K562 (cell line): ENCODE measurements around the gene EP300. TPM values are rescaled to one million over a fixed set of nuclear protein-coding genes. Genes with fewer than 3 reads are reported as not detected.
"Not testable (repeated sequence)": the region's sequence is repeated elsewhere in the genome, so short reads cannot be mapped to it uniquely, and the experiment has no call there.

ENCODE experiments used
- ATAC-seq: fragments of 200-7000 bp; cut with Tn5 transposase; 3 replicates; pipeline ENCODE4 v1.9.1; 2020; ENCODE audit warnings: moderate library complexity
- BruUV-seq: library from RNA; stranded (reverse); fragments of 400-500 nt; replicated peaks from 2 replicates; lab custom pipeline; 2021; lab: Mats Ljungman, UMichigan
- CTCF ChIA-PET: fragments of 300-600 bp; formaldehyde crosslinking; extraction: SDS; loops from one replicate; lab custom pipeline; 2021; ENCODE audit warnings: low intra/inter-chr PET ratio; lab: Yijun Ruan, JAX
- POLR2A ChIA-PET: fragments of 300-600, 350-650 bp; sonication (Branson Sonifier 250); formaldehyde crosslinking; extraction: SDS; loops from one replicate; lab custom pipeline; 2021; ENCODE audit warnings: antibody characterized with exemption, inconsistent platforms; lab: Yijun Ruan, JAX
- DNase-seq, 4 experiments: peaks; one replicate each; pipeline versions ENCODE4 v3.0.0 to v3.0.0-alpha.2; 2011 to 2018; ENCODE audit warnings: low spot score in 3 of 4, mixed read lengths in 3 of 4; ENCODE audit errors: extremely low read depth in 1 of 4
- FAIRE-seq: peaks from 2 replicates; lab custom pipeline; 2011; peaks lifted over from hg19 to GRCh38; lab: Jason Lieb, UNC
- H2AFZ ChIP-seq: 2 replicates; pipeline ENCODE4 v1.6.0; 2011; ENCODE audit warnings: low read depth, low read length, control low read depth, inconsistent platforms
- H3K27ac ChIP-seq: fragments of 200-600 bp; 3 replicates; pipeline ENCODE4 v1.8.0; 2011; ENCODE audit warnings: low read depth, mild to moderate bottlenecking, control low read depth, inconsistent platforms, low read length, moderate library complexity, mixed read lengths; ENCODE audit errors: extremely low read depth
- H3K27me3 ChIP-seq, 2 experiments: fragments of 300-600 bp in 1 of 2; 2 replicates in 1 of 2; 3 replicates in 1 of 2; pipeline versions ENCODE4 v1.6.0 to v1.8.0; 2011; ENCODE audit warnings: inconsistent platforms in 2 of 2, low read length in 2 of 2, mild to moderate bottlenecking in 1 of 2, mixed read lengths in 1 of 2, moderate library complexity in 1 of 2; ENCODE audit not compliant: control insufficient read depth in 2 of 2, insufficient read depth in 2 of 2
- H3K36me3 ChIP-seq: fragments of 300-600 bp; 3 replicates; pipeline ENCODE4 v1.8.0; 2011; ENCODE audit warnings: mild to moderate bottlenecking, low read length, inconsistent platforms; ENCODE audit not compliant: control insufficient read depth, insufficient read depth
- H3K4me1 ChIP-seq, 2 experiments: fragments of 200-600 bp in 1 of 2; replicated peaks in 1 of 2; 2 replicates in 1 of 2; 3 replicates in 1 of 2; pipeline versions ENCODE4 v1.5.1 to v1.8.0; 2011; ENCODE audit warnings: inconsistent platforms in 2 of 2, low read length in 2 of 2, mild to moderate bottlenecking in 1 of 2, mixed read lengths in 1 of 2, moderate library complexity in 1 of 2; ENCODE audit not compliant: control insufficient read depth in 2 of 2, insufficient read depth in 2 of 2
- H3K4me2 ChIP-seq: 2 replicates; pipeline ENCODE4 v1.6.1; 2011; ENCODE audit warnings: low read length, control low read depth, inconsistent platforms, mixed read lengths; ENCODE audit not compliant: insufficient read depth
- H3K4me3 ChIP-seq: fragments of 200-600 bp; sonication (generic), shearing (Covaris generic); 2 replicates; pipeline ENCODE4 v1.5.1; 2016; ENCODE audit warnings: control low read depth, inconsistent platforms
- H3K79me2 ChIP-seq: fragments of 200-600 bp; 3 replicates; pipeline ENCODE4 v1.8.0; 2011; ENCODE audit warnings: low read length, inconsistent platforms; ENCODE audit not compliant: control insufficient read depth, insufficient read depth
- H3K9ac ChIP-seq, 2 experiments: 2 replicates each; pipeline versions ENCODE4 v1.6.0 to v1.6.1; 2011; ENCODE audit warnings: low read depth in 2 of 2, low read length in 2 of 2, control low read depth in 1 of 2, inconsistent platforms in 1 of 2, mild to moderate bottlenecking in 1 of 2, mixed read lengths in 1 of 2; ENCODE audit not compliant: insufficient read depth in 1 of 2
- H3K9me1 ChIP-seq: one replicate; pipeline ENCODE4 v1.6.0; 2011; ENCODE audit warnings: inconsistent platforms, mild to moderate bottlenecking, low read length, moderate library complexity; ENCODE audit not compliant: control insufficient read depth, insufficient read depth
- H3K9me3 ChIP-seq: replicated peaks from 2 replicates; pipeline ENCODE4 v1.5.1; 2011; ENCODE audit warnings: low read depth, low read length, inconsistent platforms; ENCODE audit not compliant: control insufficient read depth, insufficient read depth
- H4K20me1 ChIP-seq: replicated peaks from 2 replicates; pipeline ENCODE4 v1.6.1; 2011; ENCODE audit warnings: low read length, inconsistent platforms, mixed read lengths; ENCODE audit not compliant: control insufficient read depth, insufficient read depth
- ARID4B ChIP-seq: sonication (generic); formaldehyde crosslinking; IDR thresholded peaks from 2 replicates; pipeline ENCODE4 v1.8.0; 2022; ENCODE audit warnings: mild to moderate bottlenecking, missing genetic modification reagents
- CAMTA2 ChIP-seq: fragments of 250-450 bp; sonication (Bioruptor Pico); conservative IDR thresholded peaks from 2 replicates; pipeline ENCODE4 v1.5.1; 2022
- CBFA2T3 ChIP-seq: fragments of 450-650 bp; IDR thresholded peaks from 2 replicates; pipeline ENCODE4 v1.6.1; 2017
- ZBED1 ChIP-seq: IDR thresholded peaks from 2 replicates; pipeline ENCODE4 v1.6.1; 2014
- ZHX1 ChIP-seq: fragments of 150-350 bp; conservative IDR thresholded peaks from 2 replicates; pipeline ENCODE4 v1.6.1; 2014; ENCODE audit warnings: low read length
- ZNF518B ChIP-seq: fragments of 250-450 bp; sonication (Bioruptor Pico); IDR thresholded peaks from 2 replicates; pipeline ENCODE4 v1.5.0; 2021; ENCODE audit warnings: mild to moderate bottlenecking, moderate library complexity
- WGBS: fragments of 100-300 bp; shearing (Covaris generic); methylation state at CpG from one replicate; pipeline ENCODE4 v1.1.6; 2016; ENCODE audit warnings: low coverage, mixed read lengths; ENCODE audit not compliant: insufficient coverage; ENCODE audit errors: missing lambda C conversion rate; 5-methylcytosine and 5-hydroxymethylcytosine counted together
- in situ Hi-C: fragments of 300-500 bp; cut with MboI; formaldehyde crosslinking; loops from 4 replicates; pipeline ENCODE4 v1.15.0; 2018; ENCODE audit warnings: inconsistent platforms, mixed read lengths
- intact Hi-C: fragments of 100-400 bp; cut with micrococcal nuclease; formaldehyde crosslinking; loops from 2 replicates; pipeline ENCODE4 v1.14.2; 2022
- polyA plus RNA-seq, 8 experiments: library from polyadenylated mRNA; depleted of rRNA in 4 of 8; stranded (reverse) in 5 of 8; unstranded in 3 of 8; fragments of >200 nt; fragmentation: Nextera tagmentation in 2 of 8; fragmentation: Illumina TruSeq in 1 of 8; extraction: Ambion mirVana in 2 of 8; extraction: Trizol in 1 of 8; gene quantifications; 2 replicates each; pipeline versions ENCODE4 v1.2.1 to v1.2.3, GENCODE V29; 2011 to 2014; ENCODE audit warnings: inconsistent platforms in 1 of 8, missing spikeins in 1 of 8
- total RNA-seq, 7 experiments: library from RNA; depleted of rRNA in 6 of 7; stranded (reverse); fragments of >200 nt in 6 of 7; fragmentation: Illumina TruSeq in 2 of 7; extraction: Trizol in 2 of 7; gene quantifications; 2 replicates each; pipeline versions ENCODE4 v1.2.1 to v1.2.3, GENCODE V29; 2011 to 2021; ENCODE audit warnings: low replicate concordance in 1 of 7

Gene EP300
- total and polyA plus RNA-seq, 9 of the 15 experiments (the other 6 are each of a cell fraction or from before 2014, with no cell fraction given), result 2.2 to 28.6 (median 10.9) TPM

GRCh38 chr22:41140365-41140957 is 48.1 kb downstream of the EP300 start (continued):
- TF ChIP-seq ZNF518B (no peak), ZBED1 (no peak), CAMTA2 (no peak), ARID4B (CRISPR knock-in tag) (no peak), CBFA2T3 (no peak), ZHX1 (no peak)
- TF ChIP-seq, all 486 proteins: peak for 0

- POLR2A ChIA-PET, result interaction anchor here (0.5 kb wide), 1 partner anchor 35 kb away, joined by 3 read pairs; no protein-coding TSS in a partner anchor
- ATAC-seq, BruUV-seq, H4K20me1 ChIP-seq, DNase-seq, H3K4me2 ChIP-seq, H3K79me2 ChIP-seq, H3K27me3 ChIP-seq, H2AFZ ChIP-seq, intact Hi-C loops, H3K27ac ChIP-seq, H3K9ac ChIP-seq, CTCF ChIA-PET, H3K9me1 ChIP-seq, FAIRE-seq, H3K4me3 ChIP-seq, in situ Hi-C loops, H3K4me1 ChIP-seq, H3K9me3 ChIP-seq: not testable (repeated sequence)
- 71% methylated on average over 2 of the region's 6 CpGs for WGBS
- H3K36me3 ChIP-seq, result peaks cover 82% of the 10 kb centered on the region; the same call in 2 of the 3 replicates
Observed at GRCh38 chr22:41145921-41146320, 53.5 kb downstream of the EP300 start.
